Raji (cell line): Measurements from ENCODE around the gene ZBTB5.
A peak's percentile ranks its signal among the peaks of the same experiment; 100 is the strongest.

Experiments used
- POLR2A ChIP-seq: IDR thresholded peaks from 2 replicates; pipeline ENCODE4 v1.6.1; 2011; ENCODE audit warnings: low read depth, low read length, control low read depth; ENCODE audit not compliant: insufficient read depth

Gene ZBTB5

DNA sequence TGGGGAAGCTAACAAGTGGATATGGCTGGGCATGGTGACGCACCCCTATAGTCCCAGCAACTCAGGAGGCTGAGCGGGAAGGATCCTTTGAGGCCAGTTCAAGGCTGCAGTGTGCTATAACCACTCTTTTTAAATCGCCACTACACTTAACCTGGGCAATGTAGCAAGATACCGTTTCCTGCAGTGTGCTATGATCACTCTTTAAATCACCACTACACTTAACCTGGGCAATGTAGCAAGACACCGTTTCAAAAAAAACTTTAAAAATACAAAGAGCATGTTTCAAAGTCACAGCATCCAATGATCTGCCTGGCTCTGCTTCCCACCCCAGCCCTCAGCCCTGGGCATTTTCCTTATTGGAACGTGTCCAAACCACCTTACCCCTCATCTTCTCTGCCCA, 28.2 kb downstream of the ZBTB5 start:
- TF ChIP-seq POLR2A, result no peak

DNA sequence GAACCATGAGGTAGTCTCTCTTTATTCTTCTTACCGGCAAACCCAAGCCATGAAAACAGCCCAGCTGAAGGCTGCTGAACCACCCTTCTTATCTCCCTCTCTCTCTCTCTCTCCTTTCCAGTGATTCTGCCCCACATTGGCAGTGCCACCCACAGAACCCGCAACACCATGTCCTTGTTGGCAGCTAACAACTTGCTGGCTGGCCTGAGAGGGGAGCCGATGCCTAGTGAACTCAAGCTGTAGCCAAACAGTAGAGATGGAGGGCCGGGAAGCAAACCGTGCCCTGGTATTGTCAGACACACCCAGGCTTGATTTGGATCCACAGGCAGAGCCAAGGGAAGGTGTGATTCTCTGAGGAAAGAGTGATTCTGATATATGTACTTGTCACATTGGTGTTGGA, 28.7 kb downstream of the ZBTB5 start:
- TF ChIP-seq POLR2A, result no peak

DNA sequence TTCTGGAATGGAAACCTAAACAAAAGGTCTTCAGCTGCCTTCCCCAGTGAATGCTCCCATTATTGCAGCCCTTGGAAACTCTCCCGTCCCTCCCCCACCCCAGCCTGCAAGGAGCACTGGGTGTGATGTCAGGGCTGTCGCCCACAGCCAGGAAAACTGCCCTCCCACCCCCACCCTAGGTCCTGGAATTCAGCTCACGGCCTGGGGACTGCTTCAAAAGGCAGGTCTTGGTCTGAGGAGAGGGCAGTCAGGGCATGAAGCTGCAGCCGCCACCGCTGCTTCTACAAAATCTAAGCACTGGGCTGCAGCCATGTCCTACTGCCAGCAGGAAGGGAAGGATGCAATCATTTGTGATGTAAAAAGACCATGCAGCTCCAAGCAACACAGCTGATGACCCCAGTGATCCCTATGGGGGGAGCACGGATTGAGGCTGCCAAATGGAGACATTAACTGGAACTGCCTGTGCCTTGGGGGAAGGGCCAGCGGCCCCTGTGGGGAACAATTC, 31.3 kb downstream of the ZBTB5 start:
- TF ChIP-seq POLR2A, result no peak

DNA sequence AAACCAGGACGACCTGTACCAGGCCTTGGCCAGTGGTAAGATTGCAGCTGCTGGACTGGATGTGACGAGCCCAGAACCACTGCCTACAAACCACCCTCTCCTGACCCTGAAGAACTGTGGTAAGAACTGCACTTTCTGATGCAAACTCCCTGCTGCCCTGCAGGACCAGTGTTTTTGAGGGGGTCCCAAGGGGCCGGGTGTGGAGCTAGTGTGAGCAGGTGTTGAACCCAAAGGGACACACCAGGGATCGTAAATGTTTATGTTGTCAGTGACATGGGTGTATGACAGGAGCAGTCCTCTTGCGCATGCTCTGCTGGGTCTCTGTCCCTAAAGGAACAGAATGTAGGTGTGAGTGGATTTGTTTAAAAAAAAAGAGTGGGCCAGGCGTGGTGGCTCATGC, 33.2 kb downstream of the ZBTB5 start:
- no peak for TF ChIP-seq POLR2A

DNA sequence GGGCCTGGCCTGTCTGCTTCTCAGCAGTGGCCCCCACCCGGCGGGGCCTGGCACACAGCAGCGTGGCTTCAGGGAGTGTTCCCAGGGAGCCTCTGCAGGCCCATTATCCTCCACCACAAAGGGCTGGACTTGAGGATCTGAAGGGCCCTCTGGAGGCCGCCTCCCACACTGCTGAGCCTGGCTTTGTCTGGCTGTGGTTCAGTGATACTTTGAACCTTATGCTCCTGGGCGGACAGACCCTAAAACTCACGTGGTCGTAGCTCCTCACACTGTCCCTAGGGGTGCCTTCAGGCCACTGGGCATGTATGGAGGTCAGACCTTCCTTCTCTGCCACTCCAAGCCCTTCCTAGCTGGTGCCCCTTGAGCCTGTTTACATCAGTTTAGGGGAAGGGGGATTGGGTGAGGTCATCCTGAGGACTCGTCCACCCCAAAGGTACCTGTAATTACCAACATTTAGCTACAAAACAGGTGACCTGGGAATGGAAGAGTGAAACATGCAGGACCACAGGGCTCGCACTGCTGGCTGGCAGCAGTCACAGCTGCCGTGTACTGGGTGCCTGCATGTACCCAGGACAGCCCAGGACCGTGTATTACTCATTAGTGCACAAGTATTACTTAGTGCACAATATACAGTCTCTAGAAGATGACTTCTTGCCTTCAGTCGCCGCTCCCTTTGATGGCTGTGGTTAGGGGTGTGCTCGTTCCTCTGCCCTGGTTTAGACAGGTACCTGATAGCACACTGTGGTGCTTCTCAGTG, 34.2 kb downstream of the ZBTB5 start:
- no peak for TF ChIP-seq POLR2A

DNA sequence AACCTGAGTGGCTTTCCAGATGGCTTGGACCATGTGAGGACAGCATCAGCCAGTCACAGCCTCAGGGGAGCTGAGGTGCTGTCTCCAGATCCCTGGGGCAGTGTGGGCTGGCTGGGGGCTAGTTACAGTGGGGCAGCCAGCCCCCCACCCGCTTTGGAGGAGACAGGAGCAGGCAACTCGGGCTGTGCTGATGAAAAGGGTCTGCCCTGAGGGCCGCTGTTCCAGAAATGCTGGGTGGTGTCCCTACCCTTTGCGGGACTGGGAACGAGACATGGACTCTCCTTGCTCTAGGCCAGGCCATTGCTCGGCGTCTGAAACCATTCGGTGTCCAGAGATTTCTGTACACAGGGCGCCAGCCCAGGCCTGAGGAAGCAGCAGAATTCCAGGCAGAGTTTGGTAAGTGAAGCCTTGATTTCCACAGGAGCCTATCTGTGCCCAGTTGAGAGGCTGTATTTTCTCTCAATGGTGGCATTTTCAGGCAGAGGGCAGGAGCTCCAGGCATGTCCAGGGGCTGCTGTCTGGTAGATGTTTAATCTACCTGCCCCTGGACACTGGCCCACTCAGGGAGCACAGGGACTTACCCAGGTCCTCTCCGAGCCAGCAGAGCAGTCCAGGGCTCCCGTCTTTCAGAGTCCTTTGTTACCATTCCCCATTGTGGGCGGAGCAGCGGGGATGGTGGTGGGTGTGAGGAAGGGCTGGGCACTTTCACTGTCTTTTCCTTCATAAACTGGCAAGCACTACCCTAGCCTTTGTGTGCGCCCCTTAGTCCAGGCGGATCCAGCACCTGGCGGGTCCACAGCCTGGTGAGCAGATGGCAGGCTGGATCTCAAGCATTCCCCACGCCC, 35.6 kb downstream of the ZBTB5 start:
- TF ChIP-seq POLR2A, result no peak

DNA sequence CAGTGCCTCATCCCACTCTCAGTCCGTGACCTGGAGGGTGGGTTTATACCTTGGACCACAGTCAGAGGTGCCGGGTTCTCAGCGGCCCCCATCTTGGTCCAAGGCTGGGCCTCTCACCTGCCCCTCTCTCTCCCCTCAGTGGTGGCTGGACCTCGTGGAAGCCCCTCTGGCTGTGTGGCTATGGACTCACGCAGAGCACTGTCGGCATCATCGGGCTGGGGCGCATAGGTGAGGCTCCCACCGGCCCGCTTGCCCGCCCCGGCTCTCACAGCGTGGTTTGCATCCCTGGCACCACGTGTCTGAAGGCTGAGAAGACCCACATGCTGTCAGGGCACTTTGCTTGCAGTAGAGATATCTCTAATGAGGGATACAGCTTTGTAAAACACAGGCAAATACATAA, 36.9 kb downstream of the ZBTB5 start:
- no peak for TF ChIP-seq POLR2A

DNA sequence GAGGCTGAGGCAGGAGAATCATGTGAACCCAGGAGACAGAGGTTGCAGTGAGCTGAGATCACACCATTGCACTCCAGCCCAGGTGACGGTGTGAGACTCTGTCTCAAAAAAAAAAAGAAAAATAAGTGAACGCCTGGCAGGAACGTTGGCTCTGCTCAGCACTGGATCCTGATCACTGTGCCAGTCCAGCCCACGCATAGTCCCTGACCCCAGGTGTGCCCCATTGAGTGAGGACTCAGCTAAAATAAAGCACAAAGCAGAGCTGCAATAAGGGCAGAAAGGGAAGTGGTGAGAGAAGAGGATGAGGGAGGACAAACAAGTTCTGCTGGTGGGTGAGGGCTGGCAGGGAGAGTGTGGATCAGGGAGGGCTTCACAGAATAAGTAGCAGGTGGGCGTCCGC, 38.4 kb downstream of the ZBTB5 start:
- no peak for TF ChIP-seq POLR2A

DNA sequence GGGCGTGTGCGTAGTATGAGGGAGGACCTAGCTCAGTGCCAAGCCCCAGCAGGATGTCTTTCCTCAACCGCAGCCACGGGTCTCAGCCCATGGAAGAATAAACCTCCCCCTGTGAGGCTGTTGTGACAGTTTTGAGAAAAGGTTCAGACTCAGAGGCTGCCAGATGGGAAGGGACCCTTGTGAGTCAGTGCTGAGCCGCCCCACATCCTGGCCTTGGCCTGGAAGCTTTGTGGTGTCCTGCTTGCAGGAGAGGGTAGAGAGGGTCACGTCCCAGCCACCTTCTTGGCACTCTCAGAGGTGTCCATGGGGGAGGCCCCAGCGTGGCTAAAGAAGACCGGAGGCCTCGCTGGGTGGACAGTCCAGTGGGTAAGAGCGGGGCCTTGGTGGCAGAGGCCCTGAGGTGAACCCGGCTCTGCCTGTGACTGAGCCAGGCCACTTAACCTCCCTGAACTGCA, 39.9 kb downstream of the ZBTB5 start:
- TF ChIP-seq POLR2A, result no peak

DNA sequence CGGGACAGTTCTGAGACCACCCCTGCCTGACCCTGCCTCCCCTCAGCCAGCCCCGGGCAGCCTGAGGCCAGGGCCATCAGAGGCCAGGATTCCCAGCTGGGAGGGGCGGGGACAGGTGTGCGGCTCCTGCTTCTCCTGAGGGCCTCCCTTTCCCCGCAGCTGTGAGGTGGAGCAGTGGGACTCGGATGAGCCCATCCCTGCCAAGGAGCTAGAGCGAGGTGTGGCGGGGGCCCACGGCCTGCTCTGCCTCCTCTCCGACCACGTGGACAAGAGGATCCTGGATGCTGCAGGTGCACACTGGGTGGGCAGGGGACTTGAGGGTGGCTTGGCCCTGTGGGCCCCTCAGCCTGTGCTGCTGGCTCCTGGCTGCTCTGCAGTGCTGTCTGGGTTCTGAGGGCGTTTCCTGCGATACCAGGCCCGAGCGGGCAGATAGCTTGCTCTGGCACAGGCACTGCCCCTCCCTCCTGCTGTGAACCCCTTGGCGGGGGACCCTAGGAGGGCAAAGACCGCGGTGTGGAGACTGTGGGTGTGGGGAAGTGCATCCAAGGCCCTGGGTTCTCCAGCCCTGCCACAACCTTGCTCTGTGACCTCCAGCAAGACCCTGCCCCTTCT, 40.5 kb downstream of the ZBTB5 start:
- TF ChIP-seq POLR2A, result no peak

DNA sequence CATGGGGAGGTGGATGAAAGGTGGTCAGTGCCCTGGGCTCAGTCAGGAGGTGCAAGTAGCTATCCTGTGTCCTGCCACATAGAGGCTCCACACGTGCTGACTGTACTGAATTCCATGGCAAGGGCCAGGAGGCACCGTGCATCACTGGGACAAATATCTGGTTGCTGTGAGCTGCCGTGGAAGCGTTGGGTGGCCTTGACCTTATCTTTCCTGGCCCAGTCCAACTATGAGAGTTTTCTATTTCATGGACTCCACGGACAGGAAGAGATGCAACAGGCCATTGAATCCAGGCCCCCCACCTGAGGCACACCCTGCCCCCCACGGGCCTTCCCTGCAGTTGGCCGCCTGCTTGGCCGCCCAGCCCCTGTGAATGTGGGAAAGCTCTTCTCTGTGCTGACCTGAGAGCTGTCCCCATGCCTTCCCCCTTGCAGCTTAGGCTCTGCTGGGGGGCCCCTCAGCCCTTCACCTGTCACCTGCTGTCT, 41.0 kb downstream of the ZBTB5 start:
- no peak for TF ChIP-seq POLR2A

DNA sequence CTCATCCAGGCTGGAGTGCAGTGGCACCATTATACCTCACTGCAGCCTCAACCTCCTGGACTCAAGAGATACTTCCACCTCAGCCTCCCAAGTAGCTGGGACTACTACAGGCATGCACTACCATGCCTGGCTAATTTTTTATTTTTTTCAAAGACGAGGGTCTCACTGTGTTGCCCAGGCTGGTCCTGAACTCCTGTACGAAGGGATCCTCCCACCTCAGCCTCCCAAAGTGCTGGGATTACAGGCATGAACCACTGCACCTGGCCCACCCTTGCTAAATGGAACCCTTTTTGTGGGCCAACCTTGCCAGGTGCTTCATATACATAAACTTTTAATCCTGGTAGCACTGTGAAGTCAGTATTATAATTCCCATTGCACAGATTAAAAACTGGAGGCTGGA, 41.7 kb downstream of the ZBTB5 start:
- TF ChIP-seq POLR2A, result no peak

DNA sequence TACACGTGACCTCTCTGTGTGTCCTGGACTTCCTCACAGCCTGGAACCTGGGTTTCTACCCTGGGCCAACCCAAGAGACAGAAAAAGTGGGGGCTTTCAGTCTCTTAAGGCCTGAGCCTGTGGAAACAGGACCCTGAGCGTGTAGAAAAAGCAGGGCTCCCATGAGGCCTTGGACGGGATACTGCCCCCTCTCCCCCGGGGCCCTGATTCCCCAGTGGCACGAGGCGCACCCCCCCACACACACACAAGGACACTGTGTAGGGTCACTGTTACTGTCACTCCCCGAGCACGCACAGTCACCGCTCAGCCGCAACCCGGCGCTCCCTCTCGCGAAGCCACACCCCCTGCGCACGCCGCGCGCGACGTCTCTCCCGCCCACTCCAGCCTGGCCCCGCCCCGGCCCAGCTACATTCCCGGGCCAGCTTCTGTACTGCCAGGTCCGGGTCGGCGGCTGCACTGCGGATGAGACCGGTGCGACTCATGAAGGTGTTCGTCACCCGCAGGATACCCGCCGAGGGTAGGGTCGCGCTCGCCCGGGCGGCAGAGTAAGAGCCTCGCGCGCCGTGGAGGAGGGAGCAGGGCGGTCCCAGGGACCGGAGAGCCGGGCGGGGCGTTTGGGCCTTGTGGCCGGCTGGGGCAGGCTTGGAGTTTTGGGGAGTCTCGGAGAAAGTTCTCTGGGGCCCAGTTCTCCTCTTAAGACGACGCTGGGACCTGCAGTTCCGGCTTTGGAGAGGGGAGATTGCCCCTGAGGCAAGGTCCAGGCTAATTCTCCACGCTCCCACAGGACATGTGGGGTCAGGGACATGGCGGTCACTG, 42.8 kb downstream of the ZBTB5 start, which contains the start of gene GRHPR:
TSS of gene GRHPR (plus strand) at position 408 of the 816 bp plus-strand sequence. CDS start at position 463, 55 bp downstream.
- TF ChIP-seq POLR2A, result peak; percentile 94

DNA sequence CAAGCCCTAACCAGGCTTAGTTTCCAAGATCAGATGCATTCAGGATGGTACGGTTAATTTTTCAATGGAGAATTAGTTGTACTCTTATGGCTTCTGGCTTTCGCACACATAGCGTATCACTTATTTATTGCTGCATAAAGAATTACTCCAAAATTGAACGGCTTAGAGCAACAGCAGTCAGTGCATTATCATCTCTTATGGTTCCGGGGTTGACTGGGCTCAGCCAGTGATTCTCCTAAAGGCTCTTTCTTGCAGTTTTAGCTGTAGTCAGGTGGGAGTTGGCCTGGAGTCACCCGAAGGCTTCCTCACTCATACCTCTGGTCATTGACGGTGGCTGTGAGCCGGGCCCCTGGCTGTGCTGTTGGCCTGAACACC, 43.3 kb downstream of the ZBTB5 start:
- no peak for TF ChIP-seq POLR2A
